GM21786 (cell line): ENCODE data around the gene SLC5A6.

Source experiments
- ATAC-seq: cut with Tn5 transposase; IDR thresholded peaks from one replicate; pipeline ENCODE4 v1.9.1; 2021; ENCODE audit not compliant: unreplicated experiment

SLC5A6 gene

DNA sequence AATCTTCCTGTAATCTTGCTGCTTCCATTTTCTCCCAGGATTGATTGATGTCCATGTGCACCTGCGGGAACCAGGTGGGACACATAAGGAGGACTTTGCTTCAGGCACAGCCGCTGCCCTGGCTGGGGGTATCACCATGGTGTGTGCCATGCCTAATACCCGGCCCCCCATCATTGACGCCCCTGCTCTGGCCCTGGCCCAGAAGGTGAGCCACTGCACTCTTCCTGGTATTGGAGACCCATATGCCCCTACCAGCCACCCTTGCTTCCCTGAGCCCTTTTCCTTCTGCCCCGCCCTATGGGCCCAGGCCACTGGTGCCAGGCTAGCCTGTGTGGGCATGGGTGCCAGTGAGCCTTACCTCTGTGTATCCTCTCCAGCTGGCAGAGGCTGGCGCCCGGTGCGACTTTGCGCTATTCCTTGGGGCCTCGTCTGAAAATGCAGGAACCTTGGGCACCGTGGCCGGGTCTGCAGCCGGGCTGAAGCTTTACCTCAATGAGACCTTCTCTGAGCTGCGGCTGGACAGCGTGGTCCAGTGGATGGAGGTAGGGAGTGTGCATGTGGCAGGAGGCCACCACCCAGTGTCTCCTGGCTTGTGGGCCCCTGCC, 25.4 kb upstream of the SLC5A6 start:
- ATAC-seq = no peak

DNA sequence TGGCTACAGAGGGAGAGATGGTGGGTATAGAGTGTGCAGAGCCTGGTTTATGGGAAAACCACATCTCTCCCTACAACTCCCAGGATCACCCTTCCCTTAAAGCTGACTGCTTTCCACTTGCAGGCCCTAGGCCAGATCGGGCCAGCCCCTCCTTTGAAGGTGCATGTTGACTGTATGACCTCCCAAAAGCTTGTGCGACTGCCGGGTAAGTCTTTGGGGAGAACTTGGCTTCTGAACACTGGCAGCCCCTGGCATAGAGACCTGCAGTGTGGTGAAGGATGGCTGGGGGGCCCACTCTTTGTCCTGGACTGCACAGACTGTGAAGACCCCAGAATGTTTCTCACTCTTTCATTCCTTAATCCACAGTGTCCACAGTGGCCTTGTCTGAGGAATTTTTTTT, 24.6 kb upstream of the SLC5A6 start:
- ATAC-seq = no peak

DNA sequence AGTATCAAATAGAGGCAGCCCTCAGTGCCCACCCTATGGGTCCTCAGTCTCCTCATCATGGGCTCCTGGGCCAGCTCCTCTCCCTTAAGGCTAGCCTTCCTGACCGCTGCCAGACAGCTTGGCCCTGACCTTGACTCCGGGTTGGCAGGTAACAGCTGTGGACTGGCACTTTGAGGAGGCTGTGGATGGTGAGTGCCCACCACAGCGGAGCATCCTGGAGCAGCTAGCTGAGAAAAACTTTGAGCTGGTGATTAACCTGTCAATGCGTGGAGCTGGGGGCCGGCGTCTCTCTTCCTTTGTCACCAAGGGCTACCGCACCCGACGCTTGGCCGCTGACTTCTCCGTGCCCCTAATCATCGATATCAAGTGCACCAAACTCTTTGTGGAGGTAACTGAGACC, 24.1 kb upstream of the SLC5A6 start:
- no peak for ATAC-seq

DNA sequence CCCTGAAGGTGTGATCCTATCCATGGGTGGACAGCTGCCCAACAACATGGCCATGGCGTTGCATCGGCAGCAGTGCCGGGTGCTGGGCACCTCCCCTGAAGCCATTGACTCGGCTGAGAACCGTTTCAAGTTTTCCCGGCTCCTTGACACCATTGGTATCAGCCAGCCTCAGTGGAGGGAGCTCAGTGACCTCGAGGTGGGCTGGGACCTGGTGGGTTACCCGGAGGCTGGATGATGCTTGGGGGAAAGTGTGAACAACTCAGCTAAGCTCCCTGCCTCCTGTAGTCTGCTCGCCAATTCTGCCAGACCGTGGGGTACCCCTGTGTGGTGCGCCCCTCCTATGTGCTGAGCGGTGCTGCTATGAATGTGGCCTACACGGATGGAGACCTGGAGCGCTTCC, 21.3 kb upstream of the SLC5A6 start:
- ATAC-seq = no peak

DNA sequence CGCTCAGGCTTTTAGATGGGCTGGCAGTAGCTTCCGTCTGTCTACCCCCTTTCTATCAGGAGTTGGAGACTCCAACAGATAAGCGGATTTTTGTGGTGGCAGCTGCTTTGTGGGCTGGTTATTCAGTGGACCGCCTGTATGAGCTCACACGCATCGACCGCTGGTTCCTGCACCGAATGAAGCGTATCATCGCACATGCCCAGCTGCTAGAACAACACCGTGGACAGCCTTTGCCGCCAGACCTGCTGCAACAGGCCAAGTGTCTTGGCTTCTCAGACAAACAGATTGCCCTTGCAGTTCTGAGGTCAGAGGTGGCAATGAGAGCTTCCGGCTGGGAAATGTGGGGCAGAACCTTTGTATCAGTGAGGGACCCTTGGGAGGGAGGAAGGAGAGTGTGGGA, 19.9 kb upstream of the SLC5A6 start:
- no peak for ATAC-seq

DNA sequence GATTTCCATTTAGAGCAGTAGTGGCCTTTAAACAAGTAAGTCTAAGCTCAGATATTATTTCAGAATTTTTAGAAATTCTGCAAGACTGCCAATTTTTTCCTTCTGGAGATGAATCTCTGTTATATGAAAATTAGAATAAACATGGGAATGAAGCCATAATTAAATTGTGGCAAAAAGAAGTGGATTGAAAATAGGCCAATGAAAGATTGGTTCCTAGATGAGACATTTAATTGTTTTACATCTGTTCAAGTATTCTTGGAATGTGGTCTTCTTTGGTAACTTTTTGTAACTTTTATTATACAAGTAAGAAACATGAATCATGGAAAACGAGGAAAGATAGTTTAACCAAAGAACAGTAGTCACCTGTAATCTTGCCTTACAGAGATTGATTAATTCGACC, 15.4 kb upstream of the SLC5A6 start:
- ATAC-seq = no peak

DNA sequence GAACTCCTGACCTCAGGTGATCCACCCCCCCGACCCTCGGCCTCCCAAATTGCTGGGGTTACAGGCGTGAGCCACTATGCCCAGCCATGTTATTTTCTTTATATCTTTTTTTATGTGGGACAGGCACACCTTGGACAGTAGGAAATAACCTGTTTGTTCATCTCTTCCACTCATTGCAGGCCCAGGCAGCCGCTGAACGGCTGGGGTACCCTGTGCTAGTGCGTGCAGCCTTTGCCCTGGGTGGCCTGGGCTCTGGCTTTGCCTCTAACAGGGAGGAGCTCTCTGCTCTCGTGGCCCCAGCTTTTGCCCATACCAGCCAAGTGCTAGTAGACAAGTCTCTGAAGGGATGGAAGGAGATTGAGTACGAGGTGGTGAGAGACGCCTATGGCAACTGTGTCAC, 13.5 kb upstream of the SLC5A6 start:
- no peak for ATAC-seq

DNA sequence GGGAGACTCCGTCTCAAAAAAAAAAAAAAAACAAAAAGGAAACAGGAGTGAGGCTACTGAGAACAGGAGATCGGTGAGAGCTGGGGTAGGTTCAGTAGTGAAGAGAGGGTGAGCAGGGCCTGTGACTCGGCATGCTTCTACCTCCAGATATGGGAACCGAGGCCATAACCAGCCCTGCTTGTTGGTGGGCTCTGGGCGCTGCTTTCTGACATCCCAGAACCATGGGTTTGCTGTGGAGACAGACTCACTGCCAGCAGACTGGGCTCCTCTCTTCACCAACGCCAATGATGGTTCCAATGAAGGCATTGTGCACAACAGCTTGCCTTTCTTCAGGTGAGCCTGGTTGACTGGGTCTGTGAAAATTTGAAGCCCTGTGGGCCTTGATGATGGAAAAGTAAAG, 11.3 kb upstream of the SLC5A6 start:
- ATAC-seq = no peak

DNA sequence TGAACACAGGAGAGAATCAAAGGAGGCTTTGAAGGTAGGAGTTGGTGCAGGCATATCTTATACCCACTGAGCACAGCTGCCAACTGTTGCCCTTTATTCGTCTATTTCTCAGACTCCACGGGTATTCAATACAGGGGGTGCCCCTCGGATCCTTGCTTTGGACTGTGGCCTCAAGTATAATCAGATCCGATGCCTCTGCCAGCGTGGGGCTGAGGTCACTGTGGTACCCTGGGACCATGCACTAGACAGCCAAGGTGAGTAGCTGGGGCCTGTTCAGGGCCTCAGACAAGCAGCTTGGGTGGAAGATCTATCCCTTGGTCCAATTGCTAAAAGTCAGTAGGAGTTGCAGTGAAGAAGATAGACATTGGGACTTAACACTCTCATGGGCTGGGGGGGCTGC, 10.3 kb upstream of the SLC5A6 start:
- ATAC-seq = no peak

DNA sequence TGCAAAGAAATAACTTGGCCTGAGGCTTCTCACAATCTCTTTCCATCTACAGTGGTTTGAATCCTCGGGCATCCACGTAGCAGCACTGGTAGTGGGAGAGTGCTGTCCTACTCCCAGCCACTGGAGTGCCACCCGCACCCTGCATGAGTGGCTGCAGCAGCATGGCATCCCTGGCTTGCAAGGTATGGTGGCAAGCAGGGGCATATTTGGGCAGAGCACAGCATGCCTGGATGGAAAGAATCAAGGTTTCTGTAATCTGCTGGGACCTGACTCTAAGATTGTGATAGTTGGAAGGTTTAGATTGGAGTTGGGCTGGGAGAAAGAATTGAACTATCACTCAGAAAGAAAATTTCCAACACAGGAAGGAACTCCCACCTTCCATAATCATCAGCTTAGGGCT, 9.1 kb upstream of the SLC5A6 start:
- ATAC-seq = no peak

DNA sequence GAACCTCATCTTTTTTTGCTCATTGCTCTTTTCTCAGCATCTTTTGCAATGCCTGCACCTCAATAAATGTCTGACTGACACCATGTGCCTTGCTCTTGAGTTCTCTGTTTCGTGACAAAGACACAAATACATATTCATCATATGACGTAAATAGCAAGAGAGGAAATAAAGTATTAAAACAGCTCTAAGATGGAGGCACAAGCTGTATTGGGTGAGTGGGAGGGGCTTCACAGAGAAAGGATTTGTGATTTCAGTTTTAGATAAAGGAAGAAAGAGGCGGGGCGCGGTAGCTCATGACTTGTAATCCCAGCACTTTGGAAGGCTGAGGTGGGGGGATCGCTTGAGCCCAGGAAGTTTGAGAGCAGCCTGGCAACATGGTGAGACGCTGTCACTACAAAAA, 8.0 kb upstream of the SLC5A6 start:
- ATAC-seq = no peak

DNA sequence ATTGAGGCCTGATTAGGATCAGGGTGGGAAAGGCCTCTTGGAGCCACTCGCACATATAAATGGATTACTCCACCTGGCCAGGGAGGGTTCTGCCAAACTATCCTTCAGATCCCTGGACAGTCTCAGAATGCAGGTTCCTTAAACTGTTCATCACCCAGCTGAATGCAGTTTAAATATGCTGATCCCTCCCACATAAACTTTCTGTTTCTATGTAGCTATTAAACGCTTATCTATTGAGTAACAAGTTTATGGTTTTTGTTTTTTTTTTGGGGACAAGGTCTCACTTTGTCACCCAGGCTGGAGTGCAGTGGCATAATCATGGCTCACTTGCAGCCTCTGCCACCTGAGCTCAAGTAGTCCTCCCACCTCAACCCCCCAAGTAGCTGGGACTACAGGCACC, 7.0 kb upstream of the SLC5A6 start:
- ATAC-seq = no peak

DNA sequence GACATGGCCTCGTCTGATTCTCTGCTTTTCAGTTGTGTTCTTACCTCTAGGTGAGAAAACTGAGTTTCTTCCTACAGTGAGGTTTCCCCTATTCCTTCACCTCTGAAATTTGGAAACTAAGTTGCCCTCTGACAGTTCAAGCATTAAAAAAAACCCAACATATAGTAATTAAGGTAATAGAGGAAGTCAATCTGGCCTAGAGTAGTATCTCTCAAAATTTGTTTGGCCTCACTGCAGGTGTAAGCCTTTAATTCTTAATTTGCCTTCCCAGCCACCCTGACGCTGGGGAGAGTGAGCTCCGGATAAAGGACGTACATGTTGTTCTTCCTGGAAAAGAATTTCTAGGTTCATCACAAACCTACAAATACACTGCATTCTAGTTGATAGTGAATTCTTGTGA, 6.5 kb upstream of the SLC5A6 start:
- ATAC-seq = no peak

DNA sequence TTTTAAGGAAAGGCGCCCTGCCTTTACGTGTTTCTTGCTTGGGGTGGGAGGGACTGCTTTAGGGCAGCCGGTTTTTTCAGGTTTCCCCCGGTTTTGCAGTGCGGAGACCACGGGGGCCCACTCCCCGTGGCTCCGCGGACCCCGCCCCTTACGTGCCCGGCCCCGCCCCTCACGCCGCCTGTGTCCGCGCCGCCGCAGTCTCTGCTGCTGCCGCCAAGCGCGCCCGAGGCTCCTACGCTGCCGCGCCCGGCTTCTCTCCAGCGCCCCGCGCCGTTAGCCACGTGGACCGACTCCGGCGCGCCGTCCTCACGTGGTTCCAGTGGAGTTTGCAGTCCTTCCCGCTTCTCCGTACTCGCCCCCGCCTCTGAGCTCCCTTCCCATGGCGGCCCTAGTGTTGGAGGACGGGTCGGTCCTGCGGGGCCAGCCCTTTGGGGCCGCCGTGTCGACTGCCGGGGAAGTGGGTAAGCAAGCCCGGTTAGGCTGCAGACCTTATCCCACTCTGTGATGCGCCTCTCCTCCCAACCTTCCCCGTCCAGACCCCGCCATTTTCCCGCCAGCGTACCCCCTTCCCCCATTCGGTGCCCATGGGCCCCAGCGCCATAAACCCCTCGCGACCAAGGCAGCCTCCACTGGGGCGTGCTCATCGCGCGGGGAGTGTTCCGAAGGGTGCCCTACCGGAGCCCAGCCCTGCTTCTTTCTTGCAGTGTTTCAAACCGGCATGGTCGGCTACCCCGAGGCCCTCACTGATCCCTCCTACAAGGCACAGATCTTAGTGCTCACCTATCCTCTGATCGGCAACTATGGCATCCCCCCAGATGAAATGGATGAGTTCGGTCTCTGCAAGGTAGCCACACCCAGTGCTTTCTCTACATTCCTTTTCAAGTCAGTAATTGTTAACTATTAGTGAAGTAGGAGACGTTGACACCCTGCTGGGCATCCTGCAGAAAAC, 5.4 kb upstream of the SLC5A6 start, which contains the start of gene CAD:
CAD (plus strand) TSS at position 197 of the 949 bp plus-strand sequence; CDS start at position 380, 183 bp downstream.
- peak; percentile 71 for ATAC-seq

DNA sequence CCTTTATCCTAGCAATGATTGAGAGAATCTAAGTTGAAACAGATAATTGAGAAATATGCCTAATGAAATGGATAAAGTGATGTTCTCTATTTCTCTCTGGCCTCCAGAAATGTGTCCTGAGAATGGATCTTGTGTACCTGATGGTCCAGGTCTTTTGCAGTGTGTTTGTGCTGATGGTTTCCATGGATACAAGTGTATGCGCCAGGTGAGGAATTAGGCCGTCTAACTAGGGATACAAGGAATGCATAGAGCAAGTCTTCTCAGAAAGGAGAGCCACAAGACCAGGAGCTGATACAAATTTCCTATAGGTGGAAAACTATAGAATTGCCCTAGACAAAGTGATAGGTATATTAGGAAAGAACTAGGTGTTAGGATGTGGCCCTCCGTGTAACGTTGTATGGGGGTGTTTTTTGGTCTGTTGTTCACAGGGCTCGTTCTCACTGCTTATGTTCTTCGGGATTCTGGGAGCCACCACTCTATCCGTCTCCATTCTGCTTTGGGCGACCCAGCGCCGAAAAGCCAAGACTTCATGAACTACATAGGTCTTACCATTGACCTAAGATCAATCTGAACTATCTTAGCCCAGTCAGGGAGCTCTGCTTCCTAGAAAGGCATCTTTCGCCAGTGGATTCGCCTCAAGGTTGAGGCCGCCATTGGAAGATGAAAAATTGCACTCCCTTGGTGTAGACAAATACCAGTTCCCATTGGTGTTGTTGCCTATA, 4.5 kb upstream of the SLC5A6 start:
- ATAC-seq = no peak

DNA sequence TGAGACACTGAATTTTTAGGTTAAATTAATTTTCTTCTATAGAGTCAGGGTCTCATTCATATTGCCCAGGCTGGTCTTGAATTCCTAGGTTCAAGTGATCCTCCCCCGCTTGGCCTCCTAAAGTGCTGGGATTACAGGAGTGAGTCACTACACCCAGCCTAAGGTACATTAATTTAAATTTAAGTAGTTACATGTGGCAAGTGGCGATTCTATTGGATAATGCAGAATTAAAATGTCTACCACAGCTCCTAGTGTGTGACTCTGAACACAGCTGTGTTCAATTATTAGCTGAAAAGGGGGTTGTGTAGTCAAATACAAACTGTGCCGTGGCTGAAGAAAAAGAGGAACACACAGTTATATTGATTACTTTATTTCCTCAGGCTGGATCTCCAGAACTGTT, 2.9 kb upstream of the SLC5A6 start:
- ATAC-seq = no peak

DNA sequence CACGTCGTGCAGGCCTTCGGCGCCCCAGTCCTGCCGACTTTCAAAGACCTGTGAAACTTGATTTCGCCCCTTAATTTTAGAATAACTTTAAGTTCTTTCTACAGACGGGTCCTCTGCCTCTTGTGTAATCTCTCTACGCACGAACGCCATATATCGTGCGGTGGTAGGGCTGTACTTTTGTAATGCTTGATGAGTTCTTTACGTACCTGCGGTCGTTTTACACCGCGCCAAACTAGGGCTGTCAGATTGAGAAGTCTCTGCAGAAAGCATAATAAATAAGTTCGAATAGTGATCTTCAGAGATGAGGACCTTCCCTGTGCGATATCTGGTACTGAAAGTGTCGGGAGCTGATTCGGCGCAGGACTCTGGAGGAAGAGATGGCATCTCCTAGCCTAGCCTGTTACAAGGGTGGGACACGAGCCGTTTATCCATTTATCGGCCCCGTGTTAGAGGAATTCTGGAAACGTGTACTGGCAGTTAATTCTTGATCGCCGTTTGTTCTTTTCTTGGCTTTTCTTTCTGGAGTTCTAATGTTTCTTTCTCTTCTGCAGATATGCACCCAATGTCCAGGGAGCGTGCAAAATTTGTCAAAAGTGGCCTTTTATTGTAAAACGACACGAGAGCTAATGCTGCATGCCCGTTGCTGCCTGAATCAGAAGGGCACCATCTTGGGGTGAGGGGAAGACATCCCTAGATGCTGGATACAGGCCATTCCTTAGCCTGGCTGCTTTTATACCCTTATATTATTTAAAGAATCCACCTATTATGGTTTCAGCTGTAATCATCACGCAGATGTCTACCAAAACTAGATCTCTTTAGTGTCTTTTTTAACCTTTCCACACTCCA, 781 bp upstream of the SLC5A6 start:
- no peak for ATAC-seq

DNA sequence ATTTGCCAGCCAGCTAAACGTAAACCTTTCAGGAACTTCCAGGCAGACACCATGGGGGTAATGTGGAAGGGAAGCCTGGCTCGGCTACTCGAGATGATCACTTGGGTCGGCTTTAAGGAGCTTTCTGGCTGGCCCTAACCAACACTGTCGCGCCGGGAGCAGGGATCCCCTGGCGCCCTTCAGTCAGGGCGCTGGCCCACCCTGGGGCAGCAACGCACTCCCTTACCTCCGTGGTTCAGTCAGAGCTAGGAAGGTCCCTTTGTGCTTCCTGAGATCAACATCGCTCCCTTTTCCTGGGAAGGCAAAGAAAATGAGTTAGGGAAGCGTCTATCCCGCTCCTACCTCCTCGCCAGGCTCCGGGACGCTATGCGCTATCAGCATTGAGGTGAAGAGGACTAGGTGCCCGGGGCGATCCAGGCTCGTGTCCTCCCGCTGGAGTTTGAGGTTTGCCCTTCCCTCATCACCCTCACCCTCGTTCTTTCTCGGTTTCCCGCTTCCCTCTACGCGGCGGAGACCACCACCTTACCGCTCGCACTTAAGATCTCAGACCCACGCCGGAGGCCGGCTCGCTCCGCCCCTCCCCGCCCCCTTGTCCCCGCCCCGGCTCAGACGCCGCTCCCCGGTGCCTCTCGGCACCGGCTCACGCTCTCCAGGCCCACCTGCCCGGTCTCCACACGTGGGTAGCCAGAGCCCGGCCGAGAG, 676 bp downstream of the SLC5A6 start:
- peak; percentile 12 for ATAC-seq

DNA sequence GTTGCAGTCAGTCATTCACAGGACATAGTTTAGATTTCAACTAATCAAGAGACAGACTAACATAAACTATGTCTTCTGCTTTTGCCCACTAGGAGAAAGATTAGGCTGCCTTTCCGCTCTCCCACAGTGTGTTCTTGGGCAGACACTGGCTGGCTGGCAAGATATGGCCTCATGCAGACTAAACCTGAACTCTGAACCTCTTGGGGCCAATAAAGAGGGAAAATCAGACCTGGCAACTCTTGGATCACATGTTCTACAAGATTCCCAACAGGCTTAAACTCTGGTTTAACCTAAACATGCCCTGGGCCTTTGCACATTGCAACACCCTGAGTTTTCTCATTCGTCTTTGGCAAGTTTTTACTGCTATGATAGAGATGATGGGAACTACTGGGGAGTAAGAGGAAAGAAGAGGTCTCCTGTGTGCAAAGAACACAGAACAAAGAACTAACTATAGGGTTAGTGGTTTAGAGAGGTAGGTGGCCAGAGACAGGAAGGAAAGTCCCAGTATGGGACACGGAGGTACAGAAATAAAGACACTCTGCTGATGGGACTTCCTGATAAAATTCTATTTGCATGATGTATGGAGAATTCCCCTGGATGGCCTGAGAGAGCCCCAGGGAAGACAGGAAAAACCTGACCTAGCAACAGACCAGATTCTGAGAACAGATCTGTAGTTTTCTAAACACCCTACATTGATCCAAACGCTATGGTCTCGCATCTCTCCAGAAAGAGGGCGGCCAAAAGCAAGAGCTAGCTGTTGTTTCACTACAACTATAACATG, 2.3 kb downstream of the SLC5A6 start:
- no peak for ATAC-seq
